ENCODE measurements around the gene MAPKAPK3. TPM values are rescaled to one million over a fixed set of nuclear protein-coding genes. Genes with fewer than 3 reads are reported as not detected.

MAPKAPK3 gene
- total and polyA plus RNA-seq, 2 of the 8 experiments (the other 6 are each of a cell fraction or from before 2014, with no cell fraction given), result 65.4 to 99.8 TPM

DNA sequence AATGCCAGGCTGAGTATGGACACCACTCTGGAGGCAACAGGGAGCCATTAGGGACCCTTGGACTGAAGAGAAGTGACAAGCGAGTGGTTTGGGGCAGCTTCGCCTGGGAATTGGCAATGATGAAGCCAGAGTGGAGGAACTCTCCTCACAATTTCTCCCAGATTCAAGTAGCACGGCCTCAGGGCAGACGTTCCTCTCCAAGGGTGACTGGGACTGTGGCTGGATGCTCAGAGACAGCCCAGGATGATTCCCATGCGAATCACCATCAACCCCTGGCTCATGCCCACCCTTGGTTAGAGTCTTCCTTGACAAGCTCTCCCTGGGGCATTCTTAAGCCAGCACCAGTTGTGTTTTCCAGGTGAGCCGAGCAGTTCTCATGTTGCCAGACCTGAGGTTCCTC, 41.5 kb downstream of the MAPKAPK3 start:
- H3K4me3 ChIP-seq (ENCODE audit: extremely low read depth in 1 of 4, insufficient read depth in 2 of 4, low read depth in 3 of 4, low read length in 4 of 4), result no peak overlapping the region
- H3K9me3 ChIP-seq (ENCODE audit: insufficient read depth in 2 of 2, low read depth in 1 of 2, low read length in 1 of 2), result no peaks in the 10 kb centered on the region
- H2BK20ac ChIP-seq (ENCODE audit: low read length), result no peak overlapping the region
- no peak overlapping the region for H2AFZ ChIP-seq (ENCODE audit: low read length)
- H2BK120ac ChIP-seq (replicated peaks; ENCODE audit: low read depth, low read length), result no peak overlapping the region
- H3K56ac ChIP-seq (replicated peaks; ENCODE audit: insufficient read length, low read depth, low read length), result no peak overlapping the region
- CTCF ChIA-PET (ENCODE audit: partially characterized antibody), result interaction anchor here (0.8 to 63.8 kb wide), 2 partner anchors 37 to 730 kb away, joined by 3 to 1262 read pairs; partner anchors contain the start of genes CISH and MAPKAPK3
- H4K5ac ChIP-seq (ENCODE audit: insufficient read length, low read depth, low read length), result no peak overlapping the region
- no peak overlapping the region for H3K14ac ChIP-seq (ENCODE audit: insufficient read length)
- no peak overlapping the region for H2BK12ac ChIP-seq (ENCODE audit: low read depth, low read length)
- no peak overlapping the region for H3K9ac ChIP-seq (replicated peaks in 1 of 4; ENCODE audit: extremely low read depth in 1 of 4, low read depth in 3 of 4, low read length in 3 of 4)
- FAIRE-seq (no peak), DNase-seq (ENCODE audit: low read depth in 1 of 2, low spot score in 2 of 2) (no peak)
- no peak overlapping the region for H3K4me2 ChIP-seq (ENCODE audit: insufficient read depth in 1 of 2, low read depth in 2 of 2, low read length in 2 of 2)
- no peaks in the 10 kb centered on the region; a peak in 1 of 7 replicates for H3K27me3 ChIP-seq (replicated peaks in 1 of 4; ENCODE audit: control insufficient read depth in 3 of 4, extremely low read depth in 1 of 4, insufficient read depth in 3 of 4, low read length in 3 of 4)
- no peak overlapping the region for H4K91ac ChIP-seq (replicated peaks; ENCODE audit: insufficient read length, low read length)
- no peaks in the 10 kb centered on the region for H3K79me2 ChIP-seq (ENCODE audit: control insufficient read depth in 1 of 2, insufficient read depth in 2 of 2, low read length in 2 of 2)
- WGBS, 2 experiments (ENCODE audit: extremely low coverage in 1 of 2, insufficient coverage in 1 of 2, insufficient read length in 1 of 2, insufficient replicate concordance in 2 of 2, low coverage in 1 of 2, low lambda C conversion rate in 2 of 2, missing lambda C conversion rate in 1 of 2), result 91% methylated on average over 6 of the region's 6 CpGs; no CpG with 5 or more reads in 1 of the 2 experiments
- H4K20me1 ChIP-seq (replicated peaks in 1 of 2; ENCODE audit: control insufficient read depth in 1 of 2, insufficient read depth in 2 of 2, low read length in 2 of 2), result peaks cover 0 to 2% of the 10 kb centered on the region in 2 experiments
- no peak overlapping the region for H2BK15ac ChIP-seq (ENCODE audit: low read length)
- H3K23me2 ChIP-seq (ENCODE audit: low read depth, low read length), result no peaks in the 10 kb centered on the region
- H2AK5ac ChIP-seq (ENCODE audit: low read depth, low read length), result no peak overlapping the region
- H3K27ac ChIP-seq (ENCODE audit: low read depth, low read length), result no peak overlapping the region
- POLR2A ChIA-PET (ENCODE audit: partially characterized antibody), result interaction anchor here (1.7 kb wide), 1 partner anchor 40 kb away, joined by 4 read pairs; no protein-coding TSS in a partner anchor
- H3K36me3 ChIP-seq (ENCODE audit: control insufficient read depth in 2 of 4, insufficient read depth in 4 of 4, low read length in 3 of 4), result no peaks in the 10 kb centered on the region
- no peak overlapping the region for H4K8ac ChIP-seq (ENCODE audit: extremely low read depth, insufficient read depth, low read length)
- H3K4me1 ChIP-seq (replicated peaks in 1 of 4; ENCODE audit: control insufficient read depth in 3 of 4, insufficient read depth in 4 of 4, low read length in 3 of 4), result no peaks in the 10 kb centered on the region
- no peak overlapping the region for H3K4ac ChIP-seq (replicated peaks; ENCODE audit: insufficient read length, low read depth, low read length)
- no peak overlapping the region for H3K23ac ChIP-seq (ENCODE audit: insufficient read length)
- H3K18ac ChIP-seq (ENCODE audit: extremely low read depth, low read length), result no peak overlapping the region
- H3K79me1 ChIP-seq (ENCODE audit: low read depth, low read length), result no peaks in the 10 kb centered on the region; the same call in 1 of the 2 replicates
- no peak overlapping the region for H2BK5ac ChIP-seq (ENCODE audit: low read depth, low read length)
- TF ChIP-seq BACH1 (IDR thresholded peaks at IDR 0.05; ENCODE audit: low read length) (no peak), CREB1 (IDR thresholded peaks at IDR 0.05) (no peak), ASH2L (IDR thresholded peaks at IDR 0.05; ENCODE audit: low read length) (no peak), SIRT6 (IDR thresholded peaks at IDR 0.05; ENCODE audit: low read length) (no peak), CBX5 (IDR thresholded peaks at IDR 0.05; ENCODE audit: low read depth, low read length) (no peak), TCF12 (IDR thresholded peaks at IDR 0.05; ENCODE audit: low read depth, low read length) (no peak), SP2 (IDR thresholded peaks at IDR 0.05; ENCODE audit: low read length) (no peak), CHD1 (IDR thresholded peaks at IDR 0.05; ENCODE audit: low read depth, low read length) (no peak), NRF1 (IDR thresholded peaks at IDR 0.05; ENCODE audit: low read depth, low read length) (no peak), RXRA (IDR thresholded peaks at IDR 0.05; ENCODE audit: insufficient read depth, low read depth, low read length) (no peak), BCL11A (IDR thresholded peaks at IDR 0.05; ENCODE audit: low read depth in 2 of 2, low read length in 2 of 2) (no peak), SIN3A (conservative IDR thresholded peaks at IDR 0.05 in 1 of 2, IDR thresholded peaks at IDR 0.05 in 1 of 2; ENCODE audit: low read depth in 1 of 2, low read length in 2 of 2) (no peak), POLR2AphosphoS5 (IDR thresholded peaks at IDR 0.05; ENCODE audit: low read depth, low read length) (no peak), CBX8 (IDR thresholded peaks at IDR 0.05; ENCODE audit: borderline replicate concordance, low read depth, low read length) (no peak), FOSL1 (IDR thresholded peaks at IDR 0.05; ENCODE audit: insufficient read depth, low read depth, low read length) (no peak), MAFK (IDR thresholded peaks at IDR 0.05; ENCODE audit: low read depth, low read length) (no peak)
